GM23338 (cell line): Measurements from ENCODE around the gene ETHE1. TPM values are rescaled to one million over a fixed set of nuclear protein-coding genes. Genes with fewer than 3 reads are reported as not detected.

Experiments used
- ATAC-seq: fragments of 200-7000 bp; cut with Tn5 transposase; 3 replicates; pipeline ENCODE4 v1.9.1; 2020
- DNase-seq: peaks from one replicate; pipeline ENCODE4 v3.0.0-alpha.2; 2015; ENCODE audit warnings: low spot score
- H2AFZ ChIP-seq: fragments of 200-600 bp; sonication (generic); 2 replicates; pipeline ENCODE4 v1.8.0; 2016; ENCODE audit warnings: antibody characterized with exemption, mild to moderate bottlenecking, moderate library complexity
- H3F3A ChIP-seq: fragments of 200-600 bp; sonication (generic); replicated peaks from 2 replicates; pipeline ENCODE4 v1.8.0; 2017; ENCODE audit warnings: antibody characterized with exemption, mixed run types, low read depth
- H3K27ac ChIP-seq: fragments of 200-600 bp; sonication (generic); 2 replicates; pipeline ENCODE4 v1.6.1; 2016; ENCODE audit warnings: low read depth
- H3K27me3 ChIP-seq: fragments of 200-600 bp; sonication (generic); 2 replicates; pipeline ENCODE4 v1.8.0; 2016; ENCODE audit warnings: mild to moderate bottlenecking, mixed run types, moderate library complexity; ENCODE audit not compliant: insufficient read depth
- H3K36me3 ChIP-seq: fragments of 200-600 bp; sonication (generic); 2 replicates; pipeline ENCODE4 v1.8.0; 2016; ENCODE audit warnings: mild to moderate bottlenecking; ENCODE audit not compliant: insufficient read depth
- H3K4me1 ChIP-seq: fragments of 200-600 bp; sonication (generic); 2 replicates; pipeline ENCODE4 v1.8.0; 2016; ENCODE audit warnings: mild to moderate bottlenecking, moderate library complexity; ENCODE audit not compliant: insufficient read depth
- H3K4me2 ChIP-seq: fragments of 200-600 bp; sonication (generic); 2 replicates; pipeline ENCODE4 v1.7.1; 2017; ENCODE audit warnings: mixed run types
- H3K4me3 ChIP-seq: fragments of 200-600 bp; sonication (generic); 2 replicates; pipeline ENCODE4 v1.6.1; 2016; ENCODE audit warnings: mixed run types
- H3K79me2 ChIP-seq: fragments of 200-600 bp; sonication (generic); replicated peaks from 2 replicates; pipeline ENCODE4 v1.8.0; 2017; ENCODE audit warnings: mild to moderate bottlenecking; ENCODE audit not compliant: insufficient read depth
- H3K9me2 ChIP-seq: fragments of 200-600 bp; sonication (generic); 2 replicates; pipeline ENCODE4 v1.8.0; 2017; ENCODE audit not compliant: insufficient read depth
- H4K20me1 ChIP-seq: fragments of 200-600 bp; sonication (generic); replicated peaks from 2 replicates; pipeline ENCODE4 v1.8.0; 2017; ENCODE audit warnings: mild to moderate bottlenecking; ENCODE audit not compliant: insufficient read depth
- H3K27ac Mint-ChIP-seq: 2 replicates; pipeline ENCODE4 v1.8.0; 2020; ENCODE audit warnings: inconsistent platforms, mild to moderate bottlenecking, moderate library complexity, mixed read lengths
- H3K27me3 Mint-ChIP-seq: 3 replicates; pipeline ENCODE4 v1.8.0; 2022; ENCODE audit warnings: low read depth, mild to moderate bottlenecking, moderate library complexity, mixed read lengths, inconsistent platforms; ENCODE audit not compliant: insufficient read depth, poor library complexity
- H3K36me3 Mint-ChIP-seq: 3 replicates; pipeline ENCODE4 v1.8.0; 2021; ENCODE audit warnings: low read depth, mild to moderate bottlenecking, inconsistent platforms, moderate library complexity, mixed read lengths
- H3K4me1 Mint-ChIP-seq: 3 replicates; pipeline ENCODE4 v1.8.0; 2020; ENCODE audit warnings: mild to moderate bottlenecking, inconsistent platforms, mixed read lengths
- H3K4me3 Mint-ChIP-seq: 3 replicates; pipeline ENCODE4 v1.8.0; 2021; ENCODE audit warnings: moderate library complexity, mild to moderate bottlenecking, inconsistent platforms, mixed read lengths
- H3K9me3 Mint-ChIP-seq: 3 replicates; pipeline ENCODE4 v1.8.0; 2020; ENCODE audit warnings: moderate library complexity, mild to moderate bottlenecking, inconsistent platforms, mixed read lengths
- CREB1 ChIP-seq: fragments of 250-450 bp; sonication (Bioruptor Pico); IDR thresholded peaks from 2 replicates; pipeline ENCODE4 v1.5.0; 2020; ENCODE audit warnings: low read depth, mild to moderate bottlenecking, moderate library complexity
- ETS1 ChIP-seq: IDR thresholded peaks from 2 replicates; pipeline ENCODE4 v1.6.1; 2016; ENCODE audit warnings: antibody characterized with exemption
- EZH2 ChIP-seq: fragments of 200-600 bp; sonication (generic); IDR thresholded peaks from one replicate; pipeline ENCODE4 v1.8.0; 2017; ENCODE audit warnings: antibody characterized with exemption, mild to moderate bottlenecking, low read depth; ENCODE audit not compliant: unreplicated experiment
- JUNB ChIP-seq: IDR thresholded peaks from one replicate; pipeline ENCODE4 v1.6.1; 2016; ENCODE audit warnings: antibody characterized with exemption; ENCODE audit not compliant: unreplicated experiment
- NANOG ChIP-seq: IDR thresholded peaks from 2 replicates; pipeline ENCODE4 v1.6.1; 2016; ENCODE audit warnings: antibody characterized with exemption, borderline replicate concordance
- ZNF114 ChIP-seq: fragments of 250-450 bp; sonication (Bioruptor Pico); IDR thresholded peaks from 2 replicates; pipeline ENCODE4 v1.5.0; 2020; ENCODE audit warnings: mild to moderate bottlenecking, moderate library complexity
- ZNF331 ChIP-seq: fragments of 250-450 bp; sonication (Bioruptor Pico); IDR thresholded peaks from 2 replicates; pipeline ENCODE4 v1.5.0; 2020; ENCODE audit warnings: low read depth, mild to moderate bottlenecking, moderate library complexity
- polyA plus RNA-seq: library from polyadenylated mRNA; unstranded; fragments of >200 nt; fragmentation: Nextera tagmentation; extraction: Ambion mirVana; gene quantifications from 2 replicates; pipeline ENCODE4 v1.2.1, GENCODE V29; 2016
- total RNA-seq: library from RNA; depleted of rRNA; stranded (reverse); fragments of >200 nt; shearing (Covaris generic); gene quantifications from 2 replicates; pipeline ENCODE4 v1.2.3, GENCODE V29; 2014
- TF ChIP-seq, protein P1 (sequence below): fragments of 250-450 bp; sonication (Bioruptor Pico); IDR thresholded peaks from 2 replicates; pipeline ENCODE4 v1.5.0; 2020; ENCODE audit warnings: mild to moderate bottlenecking, moderate library complexity
- TF ChIP-seq, protein P2 (sequence below), 2 experiments: fragments of 200-600 bp in 1 of 2; sonication (generic) in 1 of 2; conservative IDR thresholded peaks; 2 replicates each; pipeline versions ENCODE4 v1.5.1 to v1.6.1; 2016 to 2017; ENCODE audit warnings: antibody characterized with exemption in 2 of 2, low read depth in 2 of 2, mild to moderate bottlenecking in 2 of 2, moderate library complexity in 1 of 2

Gene ETHE1
- total and polyA plus RNA-seq, 2 experiments from 2014 or later: 11.1 to 25.5 TPM

- ATAC-seq (no peak), DNase-seq (no peak)
- Mint-ChIP-seq H3K27ac (no peak overlapping the region), H3K4me1 (peaks cover 10% of the 10 kb centered on the region), H3K27me3 (peaks cover 3% of the 10 kb centered on the region), H3K9me3 (peaks cover 21% of the 10 kb centered on the region), H3K4me3 (no peak overlapping the region; the same call in 2 of the 3 replicates), H3K36me3 (peaks cover 62% of the 10 kb centered on the region)
- Histone ChIP-seq H3K4me3 (no peak overlapping the region), H3K27ac (no peak overlapping the region), H2AFZ (no peak overlapping the region), H3F3A (peaks cover 5% of the 10 kb centered on the region; the same call in 1 of the 2 replicates), H3K4me1 (peaks cover 6% of the 10 kb centered on the region; the same call in 1 of the 2 replicates), H3K36me3 (peaks cover 17% of the 10 kb centered on the region), H3K9me2 (0 out of 2 replicates have a peak, but pooled peaks cover 3% of the 10 kb centered on the region), H3K4me2 (no peak overlapping the region), H4K20me1 (no peaks in the 10 kb centered on the region; the same call in none of the 2 replicates), H3K27me3 (no peaks in the 10 kb centered on the region), H3K79me2 (no peaks in the 10 kb centered on the region)
- no peak for TF ChIP-seq ZNF114 (CRISPR knock-in tag)
- TF ChIP-seq CREB1 (CRISPR knock-in tag): no peak
- TF ChIP-seq JUNB: no peak
- TF ChIP-seq, protein P1, sequence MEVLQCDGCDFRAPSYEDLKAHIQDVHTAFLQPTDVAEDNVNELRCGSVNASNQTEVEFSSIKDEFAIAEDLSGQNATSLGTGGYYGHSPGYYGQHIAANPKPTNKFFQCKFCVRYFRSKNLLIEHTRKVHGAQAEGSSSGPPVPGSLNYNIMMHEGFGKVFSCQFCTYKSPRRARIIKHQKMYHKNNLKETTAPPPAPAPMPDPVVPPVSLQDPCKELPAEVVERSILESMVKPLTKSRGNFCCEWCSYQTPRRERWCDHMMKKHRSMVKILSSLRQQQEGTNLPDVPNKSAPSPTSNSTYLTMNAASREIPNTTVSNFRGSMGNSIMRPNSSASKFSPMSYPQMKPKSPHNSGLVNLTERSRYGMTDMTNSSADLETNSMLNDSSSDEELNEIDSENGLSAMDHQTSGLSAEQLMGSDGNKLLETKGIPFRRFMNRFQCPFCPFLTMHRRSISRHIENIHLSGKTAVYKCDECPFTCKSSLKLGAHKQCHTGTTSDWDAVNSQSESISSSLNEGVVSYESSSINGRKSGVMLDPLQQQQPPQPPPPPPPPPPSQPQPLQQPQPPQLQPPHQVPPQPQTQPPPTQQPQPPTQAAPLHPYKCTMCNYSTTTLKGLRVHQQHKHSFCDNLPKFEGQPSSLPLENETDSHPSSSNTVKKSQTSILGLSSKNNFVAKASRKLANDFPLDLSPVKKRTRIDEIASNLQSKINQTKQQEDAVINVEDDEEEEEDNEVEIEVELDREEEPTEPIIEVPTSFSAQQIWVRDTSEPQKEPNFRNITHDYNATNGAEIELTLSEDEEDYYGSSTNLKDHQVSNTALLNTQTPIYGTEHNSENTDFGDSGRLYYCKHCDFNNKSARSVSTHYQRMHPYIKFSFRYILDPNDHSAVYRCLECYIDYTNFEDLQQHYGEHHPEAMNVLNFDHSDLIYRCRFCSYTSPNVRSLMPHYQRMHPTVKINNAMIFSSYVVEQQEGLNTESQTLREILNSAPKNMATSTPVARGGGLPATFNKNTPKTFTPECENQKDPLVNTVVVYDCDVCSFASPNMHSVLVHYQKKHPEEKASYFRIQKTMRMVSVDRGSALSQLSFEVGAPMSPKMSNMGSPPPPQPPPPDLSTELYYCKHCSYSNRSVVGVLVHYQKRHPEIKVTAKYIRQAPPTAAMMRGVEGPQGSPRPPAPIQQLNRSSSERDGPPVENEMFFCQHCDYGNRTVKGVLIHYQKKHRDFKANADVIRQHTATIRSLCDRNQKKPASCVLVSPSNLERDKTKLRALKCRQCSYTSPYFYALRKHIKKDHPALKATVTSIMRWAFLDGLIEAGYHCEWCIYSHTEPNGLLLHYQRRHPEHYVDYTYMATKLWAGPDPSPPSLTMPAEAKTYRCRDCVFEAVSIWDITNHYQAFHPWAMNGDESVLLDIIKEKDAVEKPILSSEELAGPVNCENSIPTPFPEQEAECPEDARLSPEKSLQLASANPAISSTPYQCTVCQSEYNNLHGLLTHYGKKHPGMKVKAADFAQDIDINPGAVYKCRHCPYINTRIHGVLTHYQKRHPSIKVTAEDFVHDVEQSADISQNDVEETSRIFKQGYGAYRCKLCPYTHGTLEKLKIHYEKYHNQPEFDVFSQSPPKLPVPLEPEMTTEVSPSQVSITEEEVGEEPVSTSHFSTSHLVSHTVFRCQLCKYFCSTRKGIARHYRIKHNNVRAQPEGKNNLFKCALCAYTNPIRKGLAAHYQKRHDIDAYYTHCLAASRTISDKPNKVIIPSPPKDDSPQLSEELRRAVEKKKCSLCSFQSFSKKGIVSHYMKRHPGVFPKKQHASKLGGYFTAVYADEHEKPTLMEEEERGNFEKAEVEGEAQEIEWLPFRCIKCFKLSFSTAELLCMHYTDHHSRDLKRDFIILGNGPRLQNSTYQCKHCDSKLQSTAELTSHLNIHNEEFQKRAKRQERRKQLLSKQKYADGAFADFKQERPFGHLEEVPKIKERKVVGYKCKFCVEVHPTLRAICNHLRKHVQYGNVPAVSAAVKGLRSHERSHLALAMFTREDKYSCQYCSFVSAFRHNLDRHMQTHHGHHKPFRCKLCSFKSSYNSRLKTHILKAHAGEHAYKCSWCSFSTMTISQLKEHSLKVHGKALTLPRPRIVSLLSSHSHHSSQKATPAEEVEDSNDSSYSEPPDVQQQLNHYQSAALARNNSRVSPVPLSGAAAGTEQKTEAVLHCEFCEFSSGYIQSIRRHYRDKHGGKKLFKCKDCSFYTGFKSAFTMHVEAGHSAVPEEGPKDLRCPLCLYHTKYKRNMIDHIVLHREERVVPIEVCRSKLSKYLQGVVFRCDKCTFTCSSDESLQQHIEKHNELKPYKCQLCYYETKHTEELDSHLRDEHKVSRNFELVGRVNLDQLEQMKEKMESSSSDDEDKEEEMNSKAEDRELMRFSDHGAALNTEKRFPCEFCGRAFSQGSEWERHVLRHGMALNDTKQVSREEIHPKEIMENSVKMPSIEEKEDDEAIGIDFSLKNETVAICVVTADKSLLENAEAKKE (CRISPR knock-in tag): no peak
- TF ChIP-seq ETS1: no peak
- TF ChIP-seq EZH2: no peak
- TF ChIP-seq, protein P2, sequence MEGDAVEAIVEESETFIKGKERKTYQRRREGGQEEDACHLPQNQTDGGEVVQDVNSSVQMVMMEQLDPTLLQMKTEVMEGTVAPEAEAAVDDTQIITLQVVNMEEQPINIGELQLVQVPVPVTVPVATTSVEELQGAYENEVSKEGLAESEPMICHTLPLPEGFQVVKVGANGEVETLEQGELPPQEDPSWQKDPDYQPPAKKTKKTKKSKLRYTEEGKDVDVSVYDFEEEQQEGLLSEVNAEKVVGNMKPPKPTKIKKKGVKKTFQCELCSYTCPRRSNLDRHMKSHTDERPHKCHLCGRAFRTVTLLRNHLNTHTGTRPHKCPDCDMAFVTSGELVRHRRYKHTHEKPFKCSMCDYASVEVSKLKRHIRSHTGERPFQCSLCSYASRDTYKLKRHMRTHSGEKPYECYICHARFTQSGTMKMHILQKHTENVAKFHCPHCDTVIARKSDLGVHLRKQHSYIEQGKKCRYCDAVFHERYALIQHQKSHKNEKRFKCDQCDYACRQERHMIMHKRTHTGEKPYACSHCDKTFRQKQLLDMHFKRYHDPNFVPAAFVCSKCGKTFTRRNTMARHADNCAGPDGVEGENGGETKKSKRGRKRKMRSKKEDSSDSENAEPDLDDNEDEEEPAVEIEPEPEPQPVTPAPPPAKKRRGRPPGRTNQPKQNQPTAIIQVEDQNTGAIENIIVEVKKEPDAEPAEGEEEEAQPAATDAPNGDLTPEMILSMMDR (conservative IDR thresholded peaks at IDR 0.05; ENCODE audit: low read depth in 2 of 2): no peak
- no peak for TF ChIP-seq NANOG
- TF ChIP-seq ZNF331 (CRISPR knock-in tag): no peak
Observed at GRCh38 chr19:43538922-43539321, 11.9 kb upstream of the ETHE1 start.
